ENCODE results near the gene CSF3R.
"Not testable (repeated sequence)": the region's sequence is repeated elsewhere in the genome, so short reads cannot be mapped to it uniquely, and the experiment has no call there.

- TF ChIP-seq CTCF, EP300 (IDR thresholded peaks at IDR 0.05): not testable (repeated sequence)
Observed at GRCh38 chr1:36511220-36511619, 28.5 kb upstream of the CSF3R start.
